ENCODE results near the gene FHAD1. TPM values are rescaled to one million over a fixed set of nuclear protein-coding genes. Genes with fewer than 3 reads are reported as not detected.

Gene FHAD1
- total RNA-seq, 1 donor from 2014 or later: 0.32 TPM

DNA sequence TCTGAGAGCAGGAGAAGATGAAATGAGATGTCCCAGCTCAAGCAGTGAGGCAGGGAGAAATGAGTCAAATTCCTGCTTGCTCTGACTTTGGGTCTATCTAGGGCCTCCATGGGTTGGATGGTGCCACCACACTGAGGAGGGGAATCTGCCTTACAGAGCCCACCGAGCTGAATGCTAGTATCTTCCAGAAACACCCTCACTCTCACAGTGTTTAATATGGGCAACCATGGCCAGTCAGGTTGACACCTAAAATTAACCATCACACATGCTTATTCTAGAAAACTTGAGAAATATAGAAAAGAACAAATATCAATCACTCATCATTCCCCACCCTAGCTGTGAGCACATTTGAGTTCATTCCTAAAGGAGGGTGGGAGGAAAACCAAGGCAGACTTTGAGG is 29.4 kb upstream of the FHAD1 start:
- no peak for DNase-seq (ENCODE audit: low spot score)
- intact Hi-C loops (cut with DNase I): no loop called here

- intact Hi-C loops (cut with DNase I): no loop called here
- no peak for DNase-seq (ENCODE audit: low spot score)
Measured at GRCh38 chr1:15218287-15219279, 28.4 kb upstream of the FHAD1 start.

DNA sequence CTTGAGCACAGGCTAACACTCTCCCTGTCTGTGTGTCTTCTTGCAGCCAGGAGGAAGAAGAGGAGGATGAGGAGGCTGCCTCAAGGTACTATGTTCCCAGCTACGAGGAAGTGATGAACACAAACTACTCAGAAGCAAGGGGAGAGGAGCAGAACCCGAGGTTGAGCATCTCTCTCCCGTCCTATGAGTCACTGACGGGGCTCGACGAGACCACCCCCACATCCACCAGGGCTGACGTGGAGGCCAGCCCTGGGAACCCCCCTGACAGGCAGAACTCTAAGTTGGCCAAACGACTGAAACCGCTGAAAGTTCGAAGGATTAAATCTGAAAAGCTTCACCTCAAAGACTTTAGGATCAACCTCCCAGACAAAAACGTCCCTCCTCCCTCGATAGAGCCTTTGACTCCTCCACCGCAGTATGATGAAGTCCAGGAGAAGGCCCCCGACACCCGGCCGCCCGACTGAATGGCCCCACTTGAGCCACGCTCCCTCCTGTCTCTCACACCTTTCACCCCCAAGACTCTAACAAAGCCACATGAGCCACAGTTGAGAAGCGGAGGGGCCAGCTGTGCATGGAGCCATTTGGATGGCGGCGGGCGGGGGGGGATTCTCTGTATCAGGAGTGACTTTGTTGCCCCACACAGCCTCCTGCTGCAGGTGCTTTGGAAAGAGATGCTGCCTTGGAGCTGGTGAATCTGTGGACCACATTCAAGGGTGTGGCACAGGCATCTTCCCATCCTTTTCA is 27.6 kb upstream of the FHAD1 start:
- no peak for DNase-seq (ENCODE audit: low spot score)
- intact Hi-C loops (cut with DNase I): no loop called here

GRCh38 chr1:15220024-15220392 is 27.0 kb upstream of the FHAD1 start:
- intact Hi-C loops (cut with DNase I): no loop called here
- DNase-seq (ENCODE audit: low spot score): no peak

DNA sequence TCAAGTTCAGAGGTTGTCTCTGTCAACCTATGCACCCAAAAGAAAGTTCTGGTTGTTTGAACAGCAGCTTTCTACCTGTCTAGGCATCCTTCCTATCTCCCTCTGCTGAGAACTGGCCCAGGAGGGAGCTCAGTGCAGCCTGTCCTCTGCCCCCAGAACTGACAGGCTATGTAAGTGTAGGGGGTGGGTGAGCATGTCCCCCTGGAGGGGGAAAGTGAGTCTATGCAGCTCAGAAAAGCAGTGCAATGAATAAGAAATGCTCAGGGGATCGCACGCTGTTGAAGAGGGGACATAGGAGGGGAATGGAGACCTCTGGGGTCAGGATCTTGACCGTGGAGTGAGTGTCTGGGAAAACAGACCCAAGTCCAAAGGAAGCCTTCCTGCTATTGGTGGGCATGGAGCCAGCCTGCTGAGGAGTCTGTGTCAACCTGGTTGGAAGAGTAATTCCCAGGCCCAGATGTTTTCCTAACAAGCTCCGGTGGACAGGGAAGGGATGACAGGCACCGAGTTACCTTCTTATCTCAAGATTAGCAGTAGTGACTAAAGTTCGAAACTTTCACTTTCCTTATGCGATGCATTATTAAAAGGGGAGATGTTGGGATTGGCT is 26.1 kb upstream of the FHAD1 start:
- DNase-seq (ENCODE audit: low spot score): no peak
- intact Hi-C loops (cut with DNase I): no loop called here

- intact Hi-C loops (cut with DNase I): no loop called here
- no peak for DNase-seq (ENCODE audit: low spot score)
Measured at GRCh38 chr1:15222653-15223303, 24.2 kb upstream of the FHAD1 start.

- DNase-seq (ENCODE audit: low spot score): no peak
Measured at GRCh38 chr1:15224259-15224869, 22.7 kb upstream of the FHAD1 start.

DNA sequence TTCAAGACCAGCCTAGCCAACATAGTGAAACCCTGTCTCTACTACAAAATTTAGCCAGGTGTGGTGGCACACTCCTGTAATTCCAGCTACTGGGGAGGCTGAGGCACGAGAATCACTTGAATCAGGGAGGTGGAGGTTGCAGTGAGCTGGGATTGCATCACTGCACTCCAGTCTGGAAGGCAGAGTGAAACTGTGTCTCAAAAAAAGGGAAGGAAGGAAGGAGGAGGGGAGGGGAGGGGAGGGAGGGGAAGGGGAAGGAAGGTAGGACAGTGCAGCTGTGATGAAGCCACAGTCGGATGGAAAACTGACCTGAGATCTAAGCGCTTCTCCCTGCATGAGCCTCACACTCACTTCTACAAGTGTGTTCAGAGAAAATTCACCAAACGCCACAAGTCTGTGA is 22.0 kb upstream of the FHAD1 start:
- intact Hi-C loops (cut with DNase I): no loop called here
- DNase-seq (ENCODE audit: low spot score): no peak

More at GRCh38 chr1:15224259-15224869, 22.7 kb upstream of the FHAD1 start:
- intact Hi-C loops (cut with DNase I): no loop called here

DNA sequence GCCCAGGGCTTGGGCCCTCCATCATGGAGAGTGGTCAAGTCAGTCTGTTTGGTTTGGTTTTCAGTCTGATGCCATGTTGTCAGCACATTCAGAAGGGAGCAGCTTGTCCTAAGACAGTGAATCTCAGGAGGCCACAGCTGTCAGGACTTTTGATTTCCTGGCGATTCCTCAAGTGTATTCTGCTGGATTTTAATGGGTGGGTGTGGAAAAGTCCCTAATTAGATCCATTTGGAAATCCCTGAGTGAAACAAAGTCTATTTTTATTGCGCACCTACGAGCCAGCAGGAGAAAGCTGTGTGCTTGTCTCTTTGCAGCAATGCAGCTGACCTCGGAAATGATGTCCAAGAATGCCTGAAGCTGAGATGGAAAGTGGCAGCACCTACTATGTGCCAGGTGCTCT is 21.6 kb upstream of the FHAD1 start:
- no peak for DNase-seq (ENCODE audit: low spot score)

GRCh38 chr1:15226388-15227255 is 20.4 kb upstream of the FHAD1 start:
- intact Hi-C loops (cut with DNase I): no loop called here
- DNase-seq (ENCODE audit: low spot score): no peak

More for the DNA sequence above, 21.6 kb upstream of the FHAD1 start:
- intact Hi-C loops (cut with DNase I): no loop called here

- no peak for DNase-seq (ENCODE audit: low spot score)
- intact Hi-C loops (cut with DNase I): no loop called here
Measured at GRCh38 chr1:15229707-15230131, 17.3 kb upstream of the FHAD1 start.

DNA sequence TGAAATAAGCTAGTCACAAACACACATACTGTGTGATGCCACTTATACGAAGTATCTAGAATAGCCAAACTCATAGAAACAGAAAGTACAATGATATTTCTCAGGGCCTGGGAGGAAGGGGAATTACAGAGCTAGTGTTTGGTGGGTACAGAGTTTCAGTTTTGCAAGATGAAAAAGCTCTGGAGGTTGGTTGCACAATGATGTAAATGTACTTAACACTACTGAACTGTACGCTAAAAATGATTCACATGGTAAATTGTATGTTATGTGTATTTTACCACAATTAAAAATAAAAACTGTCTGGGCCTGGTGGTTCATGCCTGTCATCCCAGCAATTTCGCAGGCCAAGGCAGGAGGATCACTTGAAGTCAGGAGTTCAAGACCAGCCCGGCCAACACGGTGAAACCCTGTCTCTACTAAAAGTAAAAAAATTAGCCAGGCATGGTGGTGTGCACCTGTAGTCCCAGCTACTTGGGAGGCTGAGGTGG is 15.3 kb upstream of the FHAD1 start:
- intact Hi-C loops (cut with DNase I): no loop called here

GRCh38 chr1:15233689-15234088 is 13.3 kb upstream of the FHAD1 start:
- intact Hi-C loops (cut with DNase I): no loop called here
- no peak for DNase-seq (ENCODE audit: low spot score)

More for the DNA sequence above, 15.3 kb upstream of the FHAD1 start:
- no peak for DNase-seq (ENCODE audit: low spot score)

DNA sequence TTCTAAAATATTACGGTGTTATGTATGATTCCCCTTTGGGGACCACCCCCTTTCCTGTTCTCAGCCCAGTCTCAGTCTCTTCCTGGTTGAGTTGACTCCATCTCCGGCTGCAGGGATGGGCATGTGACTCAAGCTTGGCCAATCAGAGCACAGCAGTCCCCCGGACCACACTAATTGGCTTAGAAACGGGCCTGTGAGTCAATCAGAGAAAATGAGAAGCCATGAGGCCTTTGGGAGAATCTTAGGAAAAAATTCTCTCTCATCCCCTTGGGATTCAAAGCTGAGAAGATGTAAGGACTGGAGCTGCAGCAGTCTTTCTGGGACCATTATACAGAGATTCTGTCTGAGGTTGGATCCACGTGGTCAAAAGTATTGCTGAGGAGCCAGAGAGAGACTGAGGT is 10.7 kb upstream of the FHAD1 start:
- intact Hi-C loops (cut with DNase I): no loop called here
- no peak for DNase-seq (ENCODE audit: low spot score)

DNA sequence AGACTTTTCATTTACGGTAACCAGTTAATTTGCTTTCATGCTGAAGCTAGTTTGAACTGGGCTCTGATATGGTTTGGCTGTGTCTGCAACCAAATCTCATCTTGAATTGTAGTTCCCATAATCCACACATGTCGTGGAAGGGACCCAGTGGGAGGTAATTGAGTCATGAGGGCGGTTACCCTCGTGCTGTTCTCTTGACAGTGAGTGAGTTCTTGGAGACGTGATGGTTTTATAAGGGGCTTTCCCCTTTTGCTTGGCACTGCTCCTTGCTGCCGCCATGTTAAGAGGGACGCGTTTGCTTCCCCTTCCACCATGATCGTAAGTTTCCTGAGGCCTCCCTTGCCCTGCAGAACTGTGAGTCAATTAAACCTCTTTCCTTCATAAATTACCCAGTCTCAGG is 10.3 kb upstream of the FHAD1 start:
- intact Hi-C loops (cut with DNase I): no loop called here
- DNase-seq (ENCODE audit: low spot score): no peak

DNA sequence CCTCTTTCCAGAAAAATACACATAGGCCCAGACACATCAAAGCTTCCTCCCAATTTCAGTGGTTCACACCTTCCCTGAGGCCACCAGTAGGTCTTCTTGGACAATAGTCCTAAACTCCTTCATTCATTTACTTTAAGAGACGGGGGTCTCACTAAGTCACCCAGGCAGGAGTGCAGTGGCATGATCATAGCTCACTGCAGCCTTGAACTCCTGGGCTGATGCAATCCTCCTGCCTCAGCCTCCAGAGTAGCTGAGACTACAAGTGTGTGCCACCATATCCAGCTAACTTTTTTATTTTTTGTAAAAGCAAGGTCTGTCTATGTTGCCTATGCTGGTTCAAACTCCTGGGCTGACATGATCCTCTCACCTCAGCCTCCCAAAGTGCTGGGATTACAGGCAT is 8.2 kb upstream of the FHAD1 start:
- no peak for DNase-seq (ENCODE audit: low spot score)
- intact Hi-C loops (cut with DNase I): no loop called here

- no peak for DNase-seq (ENCODE audit: low spot score)
- intact Hi-C loops (cut with DNase I): no loop called here
Measured at GRCh38 chr1:15242766-15243165, 4.3 kb upstream of the FHAD1 start.

GRCh38 chr1:15243275-15244043 is 3.6 kb upstream of the FHAD1 start:
- DNase-seq (ENCODE audit: low spot score): no peak
- intact Hi-C loops (cut with DNase I): no loop called here

Data from cardiac septum (tissue), 1 donor.